Astrocyte of the spinal cord (primary cell): Measurements from ENCODE around the gene MYRIP.
A peak's percentile ranks its signal among the peaks of the same experiment; 100 is the strongest.

Experiments used
- DNase-seq: peaks from one replicate; pipeline ENCODE4 v3.0.0; 2011; ENCODE audit warnings: low read depth, low spot score
- H3K4me3 ChIP-seq: 2 replicates; pipeline ENCODE4 v1.5.1; 2011; ENCODE audit warnings: low read depth, mild to moderate bottlenecking, low read length, moderate library complexity
- in situ Hi-C: cut with HindIII; loops from 2 replicates; pipeline ENCODE4 v1.10.0; 2017; ENCODE audit warnings: low sequenced_read_pairs
- TF ChIP-seq, protein P1 (sequence below): IDR thresholded peaks from 2 replicates; pipeline ENCODE4 v1.5.1; 2012; ENCODE audit warnings: low read depth, mild to moderate bottlenecking, low read length, inconsistent platforms

MYRIP gene

DNA sequence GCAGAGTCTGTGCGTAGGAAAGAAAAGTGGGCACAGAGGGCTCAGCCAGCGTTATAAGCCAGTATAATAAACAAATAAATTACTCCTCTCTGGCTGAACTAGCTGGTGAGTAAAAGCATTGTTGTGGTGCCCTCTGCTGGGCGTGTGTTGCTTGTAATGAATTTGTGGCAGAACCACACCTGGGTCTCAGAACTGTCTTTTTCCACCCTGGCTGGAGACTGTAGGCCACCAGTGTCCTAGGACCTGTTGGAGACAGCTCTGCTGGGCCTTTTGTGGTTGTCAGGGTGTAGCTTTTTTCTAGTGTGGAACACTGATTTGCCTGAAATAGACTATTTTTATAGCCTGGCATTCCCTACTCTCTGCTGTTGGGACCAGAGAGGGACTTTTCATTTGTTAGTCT, 369.6 kb downstream of the MYRIP start:
- DNase-seq = peak; percentile 70
- TF ChIP-seq, protein P1, sequence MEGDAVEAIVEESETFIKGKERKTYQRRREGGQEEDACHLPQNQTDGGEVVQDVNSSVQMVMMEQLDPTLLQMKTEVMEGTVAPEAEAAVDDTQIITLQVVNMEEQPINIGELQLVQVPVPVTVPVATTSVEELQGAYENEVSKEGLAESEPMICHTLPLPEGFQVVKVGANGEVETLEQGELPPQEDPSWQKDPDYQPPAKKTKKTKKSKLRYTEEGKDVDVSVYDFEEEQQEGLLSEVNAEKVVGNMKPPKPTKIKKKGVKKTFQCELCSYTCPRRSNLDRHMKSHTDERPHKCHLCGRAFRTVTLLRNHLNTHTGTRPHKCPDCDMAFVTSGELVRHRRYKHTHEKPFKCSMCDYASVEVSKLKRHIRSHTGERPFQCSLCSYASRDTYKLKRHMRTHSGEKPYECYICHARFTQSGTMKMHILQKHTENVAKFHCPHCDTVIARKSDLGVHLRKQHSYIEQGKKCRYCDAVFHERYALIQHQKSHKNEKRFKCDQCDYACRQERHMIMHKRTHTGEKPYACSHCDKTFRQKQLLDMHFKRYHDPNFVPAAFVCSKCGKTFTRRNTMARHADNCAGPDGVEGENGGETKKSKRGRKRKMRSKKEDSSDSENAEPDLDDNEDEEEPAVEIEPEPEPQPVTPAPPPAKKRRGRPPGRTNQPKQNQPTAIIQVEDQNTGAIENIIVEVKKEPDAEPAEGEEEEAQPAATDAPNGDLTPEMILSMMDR = peak; percentile 68
- in situ Hi-C loops = no loop called here
- no peak overlapping the region for H3K4me3 ChIP-seq

DNA sequence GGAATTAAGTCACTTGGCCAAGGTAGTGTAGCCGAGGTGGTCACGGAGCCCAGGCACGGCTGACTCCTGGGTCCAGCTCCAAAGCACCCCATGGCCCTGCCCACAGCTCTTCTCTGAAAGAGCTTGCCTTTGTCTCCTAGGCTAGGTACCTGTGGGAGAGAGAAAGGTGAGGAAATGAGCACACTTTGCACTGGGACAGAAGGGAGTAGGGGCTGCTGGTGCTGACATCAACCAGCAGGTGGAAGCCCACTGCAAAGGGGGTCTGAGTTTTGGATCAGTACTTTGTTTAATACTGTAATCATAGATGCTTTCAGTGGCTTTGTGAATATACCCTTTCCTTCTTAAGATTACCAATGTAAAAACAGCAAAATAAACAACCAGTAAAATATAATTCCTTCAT, 371.8 kb downstream of the MYRIP start:
- TF ChIP-seq, protein P1 = peak; percentile 7
- in situ Hi-C loops = no loop called here
- H3K4me3 ChIP-seq = no peak overlapping the region
- DNase-seq = no peak

DNA sequence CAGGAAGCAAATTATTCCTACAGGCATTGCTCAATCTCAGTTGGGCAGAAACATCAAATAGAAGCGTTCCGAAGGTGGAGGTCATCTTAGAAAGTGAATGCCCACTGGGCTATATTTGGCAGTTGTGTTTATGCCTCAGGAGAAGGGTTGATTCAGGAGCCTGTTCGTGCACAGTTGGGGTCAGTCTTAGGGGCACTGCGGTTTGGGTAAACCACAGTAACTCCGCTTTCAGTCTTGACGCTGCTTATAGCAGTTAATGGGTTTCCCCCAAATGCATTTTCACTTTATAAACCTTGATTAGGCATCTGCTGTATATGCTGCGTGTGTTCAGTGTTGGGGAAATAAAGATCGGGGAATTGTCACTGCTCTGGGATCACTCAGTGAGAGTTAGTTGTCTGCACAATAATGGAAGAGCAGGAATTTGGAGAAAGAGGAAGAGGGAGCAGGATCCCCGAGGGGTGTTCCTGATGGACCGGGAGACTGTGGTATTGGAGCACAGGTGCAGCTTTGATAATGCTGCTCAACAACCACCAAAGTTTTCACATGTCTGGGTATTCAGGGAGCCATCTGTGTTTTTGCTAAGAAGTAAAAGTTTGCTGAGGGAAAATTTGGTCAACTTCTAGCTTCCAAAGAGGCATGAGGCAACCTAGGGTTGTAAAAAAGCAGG, 375.8 kb downstream of the MYRIP start:
- no peak for DNase-seq
- TF ChIP-seq, protein P1 = no peak
- in situ Hi-C loops = no loop called here
- no peak overlapping the region for H3K4me3 ChIP-seq

DNA sequence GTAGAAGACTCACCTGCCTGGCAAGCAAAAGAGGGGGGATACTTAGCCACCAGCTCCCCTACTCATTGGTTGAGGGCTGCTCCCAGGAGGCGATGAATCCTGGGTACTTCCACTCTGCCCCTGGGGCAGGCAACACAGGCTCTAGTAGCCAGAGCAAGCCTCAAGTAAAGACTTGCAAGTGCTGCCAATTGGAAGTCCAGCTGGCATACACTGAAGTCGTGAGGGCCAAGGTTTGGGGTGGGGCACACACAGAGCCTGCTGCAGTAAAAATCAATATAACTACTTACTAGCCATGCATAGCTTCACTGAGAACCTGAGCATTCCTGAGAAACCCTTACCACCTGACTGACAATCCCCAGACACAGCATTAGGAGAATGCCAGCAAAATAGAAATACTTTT, 377.1 kb downstream of the MYRIP start:
- in situ Hi-C loops = no loop called here
- TF ChIP-seq, protein P1 = no peak
- H3K4me3 ChIP-seq = no peak overlapping the region
- DNase-seq = no peak

DNA sequence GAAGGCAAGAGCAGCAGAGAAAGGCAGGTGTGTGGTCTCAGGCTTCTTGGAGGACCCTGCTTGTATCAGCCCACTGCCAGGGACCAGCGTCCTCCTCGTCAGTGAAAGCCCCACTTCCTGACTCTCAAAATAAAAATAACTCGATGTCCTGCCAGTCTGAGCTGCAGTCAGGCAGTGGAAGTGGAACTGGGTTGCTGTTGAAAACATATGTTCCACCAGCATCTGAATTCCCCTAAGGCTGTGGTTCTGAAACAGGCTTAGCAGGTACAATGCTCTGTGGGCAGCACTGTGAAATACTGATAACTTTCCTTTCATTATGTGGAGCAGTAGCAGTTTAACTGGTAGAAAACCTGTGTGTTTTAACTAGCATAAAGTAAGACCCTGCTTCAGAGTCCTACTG, 378.5 kb downstream of the MYRIP start:
- in situ Hi-C loops = no loop called here
- no peak for DNase-seq
- TF ChIP-seq, protein P1 = no peak
- H3K4me3 ChIP-seq = no peak overlapping the region

DNA sequence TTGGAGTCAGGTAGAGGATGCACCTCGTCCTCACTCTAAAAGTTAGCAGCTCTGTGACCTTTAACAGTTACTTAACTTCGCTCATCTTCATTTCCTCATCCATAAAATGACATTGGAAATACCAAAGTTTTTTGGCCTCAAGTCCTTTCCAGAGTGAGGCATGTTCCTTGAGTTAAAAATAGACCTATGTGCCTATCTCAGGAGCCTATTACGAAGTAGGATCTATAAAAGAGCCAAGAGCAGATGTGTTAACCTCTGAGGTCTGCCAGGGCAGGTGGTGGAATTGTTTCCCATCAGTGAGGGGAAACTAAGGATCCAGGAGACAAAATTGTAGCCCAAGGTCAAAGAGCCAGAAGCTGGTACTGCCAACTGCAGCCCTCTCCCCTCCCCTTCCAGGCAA, 379.7 kb downstream of the MYRIP start:
- in situ Hi-C loops = no loop called here
- no peak overlapping the region for H3K4me3 ChIP-seq
- TF ChIP-seq, protein P1 = no peak
- no peak for DNase-seq
